PC-3 (cell line): ENCODE data around the gene MEX3B.

Experiments
- EZH2 ChIP-seq: fragments of 300-600 bp; sonication (generic); IDR thresholded peaks from one replicate; pipeline ENCODE4 v1.6.1; 2017; ENCODE audit warnings: antibody characterized with exemption, mild to moderate bottlenecking, low read length; ENCODE audit not compliant: unreplicated experiment
- TF ChIP-seq, protein P1 (sequence below): fragments of 300-600 bp; sonication (generic); conservative IDR thresholded peaks from 2 replicates; pipeline ENCODE4 v1.5.1; 2017; ENCODE audit warnings: antibody characterized with exemption, low read depth, mild to moderate bottlenecking, low read length

DNA sequence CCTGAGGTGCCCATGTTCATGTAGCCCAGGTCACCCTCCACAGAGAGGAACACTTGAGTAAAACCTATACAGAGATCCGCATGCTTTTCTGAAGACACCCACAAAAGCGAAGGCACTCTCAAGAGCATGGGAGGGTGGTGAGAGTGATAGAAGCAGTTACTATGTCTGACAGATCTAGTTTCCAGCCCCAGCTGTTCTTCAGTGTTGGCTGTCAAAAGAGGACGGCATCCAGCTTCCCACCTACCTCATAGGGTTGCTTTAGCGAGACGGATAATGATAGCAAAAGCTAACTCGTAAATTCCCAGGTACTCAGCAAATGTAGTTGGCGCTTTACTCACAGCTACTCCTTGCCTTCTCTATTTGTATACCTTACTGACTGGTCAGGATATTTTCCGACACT is 3.0 kb upstream of the MEX3B start:
- no peak for TF ChIP-seq EZH2
- TF ChIP-seq, protein P1, sequence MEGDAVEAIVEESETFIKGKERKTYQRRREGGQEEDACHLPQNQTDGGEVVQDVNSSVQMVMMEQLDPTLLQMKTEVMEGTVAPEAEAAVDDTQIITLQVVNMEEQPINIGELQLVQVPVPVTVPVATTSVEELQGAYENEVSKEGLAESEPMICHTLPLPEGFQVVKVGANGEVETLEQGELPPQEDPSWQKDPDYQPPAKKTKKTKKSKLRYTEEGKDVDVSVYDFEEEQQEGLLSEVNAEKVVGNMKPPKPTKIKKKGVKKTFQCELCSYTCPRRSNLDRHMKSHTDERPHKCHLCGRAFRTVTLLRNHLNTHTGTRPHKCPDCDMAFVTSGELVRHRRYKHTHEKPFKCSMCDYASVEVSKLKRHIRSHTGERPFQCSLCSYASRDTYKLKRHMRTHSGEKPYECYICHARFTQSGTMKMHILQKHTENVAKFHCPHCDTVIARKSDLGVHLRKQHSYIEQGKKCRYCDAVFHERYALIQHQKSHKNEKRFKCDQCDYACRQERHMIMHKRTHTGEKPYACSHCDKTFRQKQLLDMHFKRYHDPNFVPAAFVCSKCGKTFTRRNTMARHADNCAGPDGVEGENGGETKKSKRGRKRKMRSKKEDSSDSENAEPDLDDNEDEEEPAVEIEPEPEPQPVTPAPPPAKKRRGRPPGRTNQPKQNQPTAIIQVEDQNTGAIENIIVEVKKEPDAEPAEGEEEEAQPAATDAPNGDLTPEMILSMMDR = no peak
